HEK293 (cell line): ENCODE results near the gene ZC3H4.

ENCODE experiments used
- OVOL3 ChIP-seq: fragments of 450-650 bp; formaldehyde crosslinking; IDR thresholded peaks from 2 replicates; pipeline ENCODE4 v1.5.1; 2016; ENCODE audit warnings: missing biosample characterization, missing genetic modification characterization
- SP7 ChIP-seq: fragments of 450-650 bp; formaldehyde crosslinking; IDR thresholded peaks from 2 replicates; pipeline ENCODE4 v1.5.1; 2016; ENCODE audit warnings: missing biosample characterization, missing genetic modification characterization
- TCF7L2 ChIP-seq: IDR thresholded peaks from 2 replicates; pipeline ENCODE4 v1.6.1; 2011; ENCODE audit warnings: low read depth, mild to moderate bottlenecking, inconsistent platforms, low read length, moderate library complexity, borderline replicate concordance
- YY1 ChIP-seq: fragments of 450-650 bp; formaldehyde crosslinking; IDR thresholded peaks from 2 replicates; pipeline ENCODE4 v1.5.1; 2018; ENCODE audit warnings: missing biosample characterization, missing genetic modification characterization
- ZBTB17 ChIP-seq: fragments of 450-650 bp; formaldehyde crosslinking; IDR thresholded peaks from 2 replicates; pipeline ENCODE4 v1.5.1; 2016; ENCODE audit warnings: missing biosample characterization, missing genetic modification characterization
- ZBTB26 ChIP-seq: fragments of 450-650 bp; formaldehyde crosslinking; optimal IDR thresholded peaks from 2 replicates; pipeline ENCODE3; 2016; ENCODE audit warnings: missing biosample characterization, mild to moderate bottlenecking, missing genetic modification characterization
- ZNF114 ChIP-seq: fragments of 450-650 bp; formaldehyde crosslinking; IDR thresholded peaks from 2 replicates; pipeline ENCODE4 v1.5.0; 2017; ENCODE audit warnings: missing biosample characterization, missing genetic modification characterization
- ZNF121 ChIP-seq: fragments of 450-650 bp; formaldehyde crosslinking; IDR thresholded peaks from 2 replicates; pipeline ENCODE4 v1.5.1; 2016; ENCODE audit warnings: missing biosample characterization, missing genetic modification characterization
- ZNF169 ChIP-seq: fragments of 450-650 bp; formaldehyde crosslinking; IDR thresholded peaks from 2 replicates; pipeline ENCODE4 v1.5.1; 2016; ENCODE audit warnings: missing biosample characterization, missing genetic modification characterization
- ZNF202 ChIP-seq: fragments of 450-650 bp; formaldehyde crosslinking; IDR thresholded peaks from 2 replicates; pipeline ENCODE4 v1.5.1; 2016; ENCODE audit warnings: missing biosample characterization, missing genetic modification characterization, borderline replicate concordance
- ZNF223 ChIP-seq: fragments of 450-650 bp; formaldehyde crosslinking; IDR thresholded peaks from 2 replicates; pipeline ENCODE4 v1.5.1; 2016; ENCODE audit warnings: missing biosample characterization, missing genetic modification characterization
- ZNF23 ChIP-seq: fragments of 450-650 bp; formaldehyde crosslinking; IDR thresholded peaks from 2 replicates; pipeline ENCODE4 v1.5.1; 2016; ENCODE audit warnings: missing biosample characterization, missing genetic modification characterization, borderline replicate concordance
- ZNF350 ChIP-seq: fragments of 450-650 bp; formaldehyde crosslinking; IDR thresholded peaks from 2 replicates; pipeline ENCODE4 v1.5.0; 2017; ENCODE audit warnings: missing biosample characterization, mild to moderate bottlenecking, missing genetic modification characterization
- ZNF37A ChIP-seq: fragments of 450-650 bp; IDR thresholded peaks from 2 replicates; pipeline ENCODE4 v1.5.1; 2018; ENCODE audit warnings: missing biosample characterization, missing genetic modification characterization
- ZNF398 ChIP-seq: fragments of 450-650 bp; formaldehyde crosslinking; IDR thresholded peaks from 2 replicates; pipeline ENCODE4 v1.5.1; 2017; ENCODE audit warnings: missing biosample characterization, missing genetic modification characterization
- ZNF433 ChIP-seq: fragments of 450-650 bp; formaldehyde crosslinking; IDR thresholded peaks from 2 replicates; pipeline ENCODE4 v1.5.1; 2016; ENCODE audit warnings: missing biosample characterization, missing genetic modification characterization, low read depth
- ZNF473 ChIP-seq: fragments of 450-650 bp; formaldehyde crosslinking; IDR thresholded peaks from 2 replicates; pipeline ENCODE4 v1.5.1; 2017; ENCODE audit warnings: missing biosample characterization, missing genetic modification characterization
- ZNF521 ChIP-seq: fragments of 450-650 bp; formaldehyde crosslinking; IDR thresholded peaks from 2 replicates; pipeline ENCODE4 v1.5.1; 2017; ENCODE audit warnings: missing biosample characterization, mild to moderate bottlenecking, missing genetic modification characterization
- ZNF626 ChIP-seq: fragments of 450-650 bp; sonication (Bioruptor Pico); formaldehyde crosslinking; IDR thresholded peaks from 2 replicates; pipeline ENCODE4 v1.5.1; 2018; ENCODE audit warnings: missing biosample characterization, missing genetic modification characterization, inconsistent platforms
- ZNF76 ChIP-seq: fragments of 450-650 bp; formaldehyde crosslinking; IDR thresholded peaks from 2 replicates; pipeline ENCODE4; 2016; ENCODE audit warnings: low read depth, missing biosample characterization, missing genetic modification characterization, borderline replicate concordance
- ZSCAN18 ChIP-seq: fragments of 450-650 bp; formaldehyde crosslinking; IDR thresholded peaks from 2 replicates; pipeline ENCODE4 v1.5.1; 2016; ENCODE audit warnings: missing biosample characterization, missing genetic modification characterization
- TF ChIP-seq, protein P1 (sequence below): fragments of 450-650 bp; formaldehyde crosslinking; IDR thresholded peaks from 2 replicates; pipeline ENCODE4 v1.5.1; 2016; ENCODE audit warnings: missing biosample characterization, missing genetic modification characterization
- TF ChIP-seq, protein P2 (sequence below): fragments of 450-650 bp; formaldehyde crosslinking; IDR thresholded peaks from 2 replicates; pipeline ENCODE4 v1.5.1; 2016; ENCODE audit warnings: missing biosample characterization, missing genetic modification characterization
- TF ChIP-seq, protein P3 (sequence below): fragments of 450-650 bp; formaldehyde crosslinking; IDR thresholded peaks from 2 replicates; pipeline ENCODE4 v1.5.0; 2017; ENCODE audit warnings: missing biosample characterization, missing genetic modification characterization, borderline replicate concordance
- TF ChIP-seq, protein P4 (sequence below): fragments of 450-650 bp; formaldehyde crosslinking; IDR thresholded peaks from 2 replicates; pipeline ENCODE4 v1.5.1; 2016; ENCODE audit warnings: missing biosample characterization, missing genetic modification characterization

Gene ZC3H4

DNA sequence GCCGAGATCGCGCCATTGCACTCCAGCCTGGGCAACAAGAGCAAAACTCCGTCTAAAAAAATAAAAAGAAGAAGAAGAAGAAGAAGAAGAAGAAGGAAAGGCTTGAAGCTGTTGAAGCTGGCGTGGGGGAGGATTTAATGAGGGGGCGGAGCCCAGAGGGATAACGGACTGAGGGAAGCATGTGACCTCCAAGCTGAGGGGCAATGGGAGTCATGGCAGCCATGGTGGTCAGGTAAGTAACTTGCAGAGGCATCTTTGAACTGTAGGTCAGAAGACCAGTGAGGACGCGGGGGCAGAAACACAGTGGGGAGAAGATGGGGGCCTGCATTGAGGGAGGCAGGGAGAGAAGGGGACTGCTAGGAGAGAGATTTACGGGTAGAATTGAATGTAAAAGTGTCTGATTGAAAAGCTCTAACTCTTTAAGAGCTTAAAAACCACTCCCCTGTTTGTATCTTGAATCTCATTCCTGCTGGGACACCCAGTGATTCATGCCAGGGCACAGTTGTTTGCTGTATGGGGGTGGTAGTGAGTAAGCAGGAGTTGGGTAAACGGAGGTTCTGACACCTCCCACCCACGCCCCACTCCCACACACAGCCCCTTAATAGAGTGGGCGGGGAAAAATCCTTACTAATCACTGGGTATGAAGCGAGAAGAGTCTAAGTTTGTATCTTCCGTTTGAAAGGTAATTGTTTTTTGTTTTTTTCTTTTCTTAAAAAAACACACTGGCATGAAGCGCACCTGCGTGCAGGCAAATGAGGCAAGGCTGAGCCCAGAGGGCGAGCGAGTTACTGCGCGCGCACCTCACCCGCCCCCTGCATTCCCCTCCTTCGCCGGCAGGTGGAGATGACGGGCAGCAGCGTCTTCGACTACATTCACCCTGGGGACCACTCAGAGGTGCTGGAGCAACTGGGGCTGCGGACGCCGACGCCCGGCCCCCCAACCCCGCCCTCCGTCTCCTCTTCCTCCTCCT lies 78.2 kb downstream of the ZC3H4 start (continued):
- peak; percentile 63 for TF ChIP-seq ZBTB26 (tag by site-specific recombination)
- TF ChIP-seq, protein P1, sequence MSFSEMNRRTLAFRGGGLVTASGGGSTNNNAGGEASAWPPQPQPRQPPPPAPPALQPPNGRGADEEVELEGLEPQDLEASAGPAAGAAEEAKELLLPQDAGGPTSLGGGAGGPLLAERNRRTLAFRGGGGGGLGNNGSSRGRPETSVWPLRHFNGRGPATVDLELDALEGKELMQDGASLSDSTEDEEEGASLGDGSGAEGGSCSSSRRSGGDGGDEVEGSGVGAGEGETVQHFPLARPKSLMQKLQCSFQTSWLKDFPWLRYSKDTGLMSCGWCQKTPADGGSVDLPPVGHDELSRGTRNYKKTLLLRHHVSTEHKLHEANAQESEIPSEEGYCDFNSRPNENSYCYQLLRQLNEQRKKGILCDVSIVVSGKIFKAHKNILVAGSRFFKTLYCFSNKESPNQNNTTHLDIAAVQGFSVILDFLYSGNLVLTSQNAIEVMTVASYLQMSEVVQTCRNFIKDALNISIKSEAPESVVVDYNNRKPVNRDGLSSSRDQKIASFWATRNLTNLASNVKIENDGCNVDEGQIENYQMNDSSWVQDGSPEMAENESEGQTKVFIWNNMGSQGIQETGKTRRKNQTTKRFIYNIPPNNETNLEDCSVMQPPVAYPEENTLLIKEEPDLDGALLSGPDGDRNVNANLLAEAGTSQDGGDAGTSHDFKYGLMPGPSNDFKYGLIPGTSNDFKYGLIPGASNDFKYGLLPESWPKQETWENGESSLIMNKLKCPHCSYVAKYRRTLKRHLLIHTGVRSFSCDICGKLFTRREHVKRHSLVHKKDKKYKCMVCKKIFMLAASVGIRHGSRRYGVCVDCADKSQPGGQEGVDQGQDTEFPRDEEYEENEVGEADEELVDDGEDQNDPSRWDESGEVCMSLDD: peak; percentile 83
- TF ChIP-seq ZNF521: no peak
- TF ChIP-seq ZNF473 (tag by site-specific recombination): no peak
- TF ChIP-seq, protein P2, sequence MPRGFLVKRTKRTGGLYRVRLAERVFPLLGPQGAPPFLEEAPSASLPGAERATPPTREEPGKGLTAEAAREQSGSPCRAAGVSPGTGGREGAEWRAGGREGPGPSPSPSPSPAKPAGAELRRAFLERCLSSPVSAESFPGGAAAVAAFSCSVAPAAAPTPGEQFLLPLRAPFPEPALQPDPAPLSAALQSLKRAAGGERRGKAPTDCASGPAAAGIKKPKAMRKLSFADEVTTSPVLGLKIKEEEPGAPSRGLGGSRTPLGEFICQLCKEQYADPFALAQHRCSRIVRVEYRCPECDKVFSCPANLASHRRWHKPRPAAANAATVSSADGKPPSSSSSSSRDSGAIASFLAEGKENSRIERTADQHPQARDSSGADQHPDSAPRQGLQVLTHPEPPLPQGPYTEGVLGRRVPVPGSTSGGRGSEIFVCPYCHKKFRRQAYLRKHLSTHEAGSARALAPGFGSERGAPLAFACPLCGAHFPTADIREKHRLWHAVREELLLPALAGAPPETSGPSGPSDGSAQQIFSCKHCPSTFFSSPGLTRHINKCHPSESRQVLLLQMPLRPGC (tag by site-specific recombination): no peak
- no peak for TF ChIP-seq ZNF202
- TF ChIP-seq, protein P3, sequence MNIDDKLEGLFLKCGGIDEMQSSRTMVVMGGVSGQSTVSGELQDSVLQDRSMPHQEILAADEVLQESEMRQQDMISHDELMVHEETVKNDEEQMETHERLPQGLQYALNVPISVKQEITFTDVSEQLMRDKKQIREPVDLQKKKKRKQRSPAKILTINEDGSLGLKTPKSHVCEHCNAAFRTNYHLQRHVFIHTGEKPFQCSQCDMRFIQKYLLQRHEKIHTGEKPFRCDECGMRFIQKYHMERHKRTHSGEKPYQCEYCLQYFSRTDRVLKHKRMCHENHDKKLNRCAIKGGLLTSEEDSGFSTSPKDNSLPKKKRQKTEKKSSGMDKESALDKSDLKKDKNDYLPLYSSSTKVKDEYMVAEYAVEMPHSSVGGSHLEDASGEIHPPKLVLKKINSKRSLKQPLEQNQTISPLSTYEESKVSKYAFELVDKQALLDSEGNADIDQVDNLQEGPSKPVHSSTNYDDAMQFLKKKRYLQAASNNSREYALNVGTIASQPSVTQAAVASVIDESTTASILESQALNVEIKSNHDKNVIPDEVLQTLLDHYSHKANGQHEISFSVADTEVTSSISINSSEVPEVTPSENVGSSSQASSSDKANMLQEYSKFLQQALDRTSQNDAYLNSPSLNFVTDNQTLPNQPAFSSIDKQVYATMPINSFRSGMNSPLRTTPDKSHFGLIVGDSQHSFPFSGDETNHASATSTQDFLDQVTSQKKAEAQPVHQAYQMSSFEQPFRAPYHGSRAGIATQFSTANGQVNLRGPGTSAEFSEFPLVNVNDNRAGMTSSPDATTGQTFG: no peak
- no peak for TF ChIP-seq ZNF433 (tag by site-specific recombination)
- TF ChIP-seq, protein P4, sequence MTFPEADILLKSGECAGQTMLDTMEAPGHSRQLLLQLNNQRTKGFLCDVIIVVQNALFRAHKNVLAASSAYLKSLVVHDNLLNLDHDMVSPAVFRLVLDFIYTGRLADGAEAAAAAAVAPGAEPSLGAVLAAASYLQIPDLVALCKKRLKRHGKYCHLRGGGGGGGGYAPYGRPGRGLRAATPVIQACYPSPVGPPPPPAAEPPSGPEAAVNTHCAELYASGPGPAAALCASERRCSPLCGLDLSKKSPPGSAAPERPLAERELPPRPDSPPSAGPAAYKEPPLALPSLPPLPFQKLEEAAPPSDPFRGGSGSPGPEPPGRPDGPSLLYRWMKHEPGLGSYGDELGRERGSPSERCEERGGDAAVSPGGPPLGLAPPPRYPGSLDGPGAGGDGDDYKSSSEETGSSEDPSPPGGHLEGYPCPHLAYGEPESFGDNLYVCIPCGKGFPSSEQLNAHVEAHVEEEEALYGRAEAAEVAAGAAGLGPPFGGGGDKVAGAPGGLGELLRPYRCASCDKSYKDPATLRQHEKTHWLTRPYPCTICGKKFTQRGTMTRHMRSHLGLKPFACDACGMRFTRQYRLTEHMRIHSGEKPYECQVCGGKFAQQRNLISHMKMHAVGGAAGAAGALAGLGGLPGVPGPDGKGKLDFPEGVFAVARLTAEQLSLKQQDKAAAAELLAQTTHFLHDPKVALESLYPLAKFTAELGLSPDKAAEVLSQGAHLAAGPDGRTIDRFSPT (tag by site-specific recombination): no peak
- TF ChIP-seq ZNF626 (tag by site-specific recombination): no peak
- no peak for TF ChIP-seq ZNF121 (tag by site-specific recombination)
- TF ChIP-seq ZNF398 (tag by site-specific recombination): peak; percentile 70; the same call in 1 of the 2 replicates
- TF ChIP-seq OVOL3: peak; percentile 98
- no peak for TF ChIP-seq YY1 (tag by site-specific recombination)
- no peak for TF ChIP-seq ZNF223 (tag by site-specific recombination)
- TF ChIP-seq ZNF350 (tag by site-specific recombination): no peak
- peak; percentile 70; the same call in 1 of the 2 replicates for TF ChIP-seq SP7 (tag by site-specific recombination)
- no peak; the same call in 1 of the 2 replicates for TF ChIP-seq ZNF76 (tag by site-specific recombination)
- TF ChIP-seq TCF7L2: no peak
- peak; percentile 37 for TF ChIP-seq ZBTB17 (tag by site-specific recombination)
- no peak for TF ChIP-seq ZSCAN18
- no peak for TF ChIP-seq ZNF169 (tag by site-specific recombination)
- no peak for TF ChIP-seq ZNF23
- TF ChIP-seq ZNF37A: no peak
- no peak for TF ChIP-seq ZNF114 (tag by site-specific recombination)
